HG02852 (cell line): Measurements from ENCODE around the gene MXRA7.
"Not testable (repeated sequence)": the region's sequence is repeated elsewhere in the genome, so short reads cannot be mapped to it uniquely, and the experiment has no call there.

Experiments used
- ATAC-seq: cut with Tn5 transposase; IDR thresholded peaks from one replicate; pipeline ENCODE4 v1.9.1; 2021; ENCODE audit warnings: mild to moderate bottlenecking, moderate library complexity; ENCODE audit not compliant: unreplicated experiment

Gene MXRA7

GRCh38 chr17:76654408-76654807 is 56.4 kb downstream of the MXRA7 start:
- no peak for ATAC-seq

GRCh38 chr17:76650504-76650903 is 60.3 kb downstream of the MXRA7 start:
- no peak for ATAC-seq

- ATAC-seq: no peak
Observed at GRCh38 chr17:76646712-76647111, 64.1 kb downstream of the MXRA7 start.

GRCh38 chr17:76645481-76645880 is 65.3 kb downstream of the MXRA7 start:
- no peak for ATAC-seq

- no peak for ATAC-seq
Observed at GRCh38 chr17:76644995-76645394, 65.8 kb downstream of the MXRA7 start.

- no peak for ATAC-seq
Observed at GRCh38 chr17:76643553-76644148, 67.1 kb downstream of the MXRA7 start, which contains the start of gene ST6GALNAC1. Gene ST6GALNAC1 (minus strand): TSS chr17:76643757. CDS start chr17:76643638, 119 bp downstream.

GRCh38 chr17:76642994-76643393 is 67.8 kb downstream of the MXRA7 start:
- ATAC-seq: no peak

- no peak for ATAC-seq
Observed at GRCh38 chr17:76642032-76642561, 68.7 kb downstream of the MXRA7 start.

GRCh38 chr17:76641501-76641900 is 69.3 kb downstream of the MXRA7 start:
- no peak for ATAC-seq

- ATAC-seq: no peak
Observed at GRCh38 chr17:76640550-76641380, 70.0 kb downstream of the MXRA7 start.

GRCh38 chr17:76638263-76638662 is 72.5 kb downstream of the MXRA7 start:
- ATAC-seq: no peak

- ATAC-seq: not testable (repeated sequence)
Observed at GRCh38 chr17:76636486-76637206, 74.1 kb downstream of the MXRA7 start.

- no peak for ATAC-seq
Observed at GRCh38 chr17:76635659-76636360, 75.0 kb downstream of the MXRA7 start.

GRCh38 chr17:76635039-76635438 is 75.7 kb downstream of the MXRA7 start:
- ATAC-seq: no peak

- ATAC-seq: no peak
Observed at GRCh38 chr17:76633628-76634328, 77.0 kb downstream of the MXRA7 start.

- no peak for ATAC-seq
Observed at GRCh38 chr17:76631821-76632565, 78.8 kb downstream of the MXRA7 start.

- ATAC-seq: no peak
Observed at GRCh38 chr17:76630151-76630550, 80.6 kb downstream of the MXRA7 start.
